A549 (cell line): Measurements from ENCODE around the gene ABL1. TPM values are rescaled to one million over a fixed set of nuclear protein-coding genes. Genes with fewer than 3 reads are reported as not detected.
A peak's percentile ranks its signal among the peaks of the same experiment; 100 is the strongest.

Experiments
- ATAC-seq, 2 experiments: fragments of 200-7000 bp in 1 of 2; fragments of >200 bp in 1 of 2; cut with Nextera tagmentation in 1 of 2; cut with Tn5 transposase in 1 of 2; 3 replicates each; pipeline versions ENCODE4 v1.8.0 to v1.9.1; 2018 to 2020; ENCODE audit warnings: mild to moderate bottlenecking in 1 of 2, moderate library complexity in 1 of 2
- CTCF ChIA-PET: fragments of 300-600 bp; sonication (Branson Sonifier 250); formaldehyde crosslinking; extraction: SDS; loops from one replicate; lab custom pipeline; 2021; ENCODE audit warnings: antibody characterized with exemption, inconsistent platforms; lab: Yijun Ruan, JAX
- POLR2A ChIA-PET: fragments of 350-600 bp; formaldehyde crosslinking; extraction: SDS; loops from one replicate; lab custom pipeline; 2021; ENCODE audit warnings: antibody characterized with exemption, inconsistent platforms; lab: Yijun Ruan, JAX
- DNase-seq, 2 experiments: peaks; one replicate each; pipeline versions ENCODE4 v3.0.0 to v3.0.0-alpha.2; 2011 to 2016; ENCODE audit warnings: low read depth in 1 of 2, low spot score in 1 of 2
- FAIRE-seq: peaks from 2 replicates; lab custom pipeline; 2011; peaks lifted over from hg19 to GRCh38; lab: Jason Lieb, UNC
- H3K27ac ChIP-seq, 2 experiments: fragments of >200 bp; sonication (Bioruptor Twin); formaldehyde crosslinking; 3 replicates each; pipeline ENCODE4 v1.5.1; 2016 to 2017
- H3K4me1 ChIP-seq: fragments of >200 bp; sonication (Bioruptor Twin); formaldehyde crosslinking; 3 replicates; pipeline ENCODE4 v1.6.1; 2016
- H3K4me2 ChIP-seq: fragments of >200 bp; sonication (Bioruptor Twin); formaldehyde crosslinking; 3 replicates; pipeline ENCODE4 v1.6.1; 2016
- H3K4me3 ChIP-seq: fragments of >200 bp; sonication (Bioruptor Twin); formaldehyde crosslinking; 3 replicates; pipeline ENCODE4 v1.5.1; 2016
- H3K9me3 ChIP-seq: fragments of >200 bp; sonication (Bioruptor Twin); formaldehyde crosslinking; 3 replicates; pipeline ENCODE4 v1.6.1; 2016
- ATOH8 ChIP-seq: fragments of 250-450 bp; sonication (Bioruptor Pico); IDR thresholded peaks from 2 replicates; pipeline ENCODE4 v1.5.0; 2020; ENCODE audit warnings: low read depth, mild to moderate bottlenecking, moderate library complexity
- BHLHE40 ChIP-seq: IDR thresholded peaks from 2 replicates; pipeline ENCODE4 v1.6.1; 2012; ENCODE audit warnings: low read depth, low read length, inconsistent platforms
- E2F6 ChIP-seq: IDR thresholded peaks from 2 replicates; pipeline ENCODE4 v1.6.1; 2012; ENCODE audit warnings: low read depth, borderline replicate concordance
- EHF ChIP-seq: fragments of 250-450 bp; sonication (Bioruptor Pico); IDR thresholded peaks from 2 replicates; pipeline ENCODE4 v1.5.0; 2020; ENCODE audit warnings: mild to moderate bottlenecking
- HDAC2 ChIP-seq: fragments of 200-600 bp; sonication (generic); IDR thresholded peaks from 2 replicates; pipeline ENCODE4 v1.6.1; 2016
- HMGXB4 ChIP-seq: fragments of 250-450 bp; sonication (Bioruptor Pico); IDR thresholded peaks from 2 replicates; pipeline ENCODE4 v1.5.0; 2021; ENCODE audit warnings: mild to moderate bottlenecking, moderate library complexity, borderline replicate concordance
- HOXA7 ChIP-seq: fragments of 250-450 bp; sonication (Bioruptor Pico); IDR thresholded peaks from 2 replicates; pipeline ENCODE4 v1.5.0; 2020; ENCODE audit warnings: mild to moderate bottlenecking, moderate library complexity
- JUNB ChIP-seq: fragments of >200 bp; sonication (Bioruptor Twin); formaldehyde crosslinking; IDR thresholded peaks from 2 replicates; pipeline ENCODE4 v1.6.1; 2016
- KDM1A ChIP-seq: fragments of 200-600 bp; sonication (generic); IDR thresholded peaks from 2 replicates; pipeline ENCODE4 v1.6.1; 2016; ENCODE audit warnings: low read depth, mild to moderate bottlenecking
- KDM5A ChIP-seq: fragments of 200-600 bp; sonication (generic); IDR thresholded peaks from 2 replicates; pipeline ENCODE4 v1.6.1; 2016; ENCODE audit warnings: antibody characterized with exemption, mild to moderate bottlenecking
- MAFK ChIP-seq: fragments of 450-650 bp; IDR thresholded peaks from 2 replicates; pipeline ENCODE4 v1.6.1; 2014; ENCODE audit not compliant: partially characterized antibody
- MAX ChIP-seq: IDR thresholded peaks from 2 replicates; pipeline ENCODE4 v1.6.1; 2012
- MAZ ChIP-seq: fragments of 150-350 bp; IDR thresholded peaks from 2 replicates; pipeline ENCODE4 v1.6.1; 2014; ENCODE audit warnings: antibody characterized with exemption, low read depth, low read length, borderline replicate concordance
- POLR2A ChIP-seq: IDR thresholded peaks from 2 replicates; pipeline ENCODE4 v1.6.1; 2012; ENCODE audit warnings: mild to moderate bottlenecking, low read length
- POLR2AphosphoS2 ChIP-seq: conservative IDR thresholded peaks from 2 replicates; pipeline ENCODE4 v1.6.1; 2012; ENCODE audit warnings: low read length, improper control_type of control experiment, inconsistent platforms
- RFX5 ChIP-seq: fragments of 450-650 bp; IDR thresholded peaks from 2 replicates; pipeline ENCODE4 v1.7.1; 2014; ENCODE audit warnings: antibody characterized with exemption, mild to moderate bottlenecking, moderate library complexity
- TP53 ChIP-seq: fragments of 250-450 bp; sonication (Bioruptor Pico); IDR thresholded peaks from 2 replicates; pipeline ENCODE4 v1.5.0; 2021; ENCODE audit warnings: mild to moderate bottlenecking, moderate library complexity
- ZFP36 ChIP-seq: fragments of 450-650 bp; IDR thresholded peaks from 2 replicates; pipeline ENCODE4 v1.6.1; 2014; ENCODE audit warnings: borderline replicate concordance; ENCODE audit not compliant: partially characterized antibody
- ZSCAN20 ChIP-seq: fragments of 250-450 bp; sonication (Bioruptor Pico); IDR thresholded peaks from 2 replicates; pipeline ENCODE4 v1.8.0; 2022; ENCODE audit warnings: mild to moderate bottlenecking, moderate library complexity
- WGBS: methylation state at CpG from one replicate; pipeline ENCODE4 v1.1.6; 2017; ENCODE audit errors: missing lambda C conversion rate; 5-methylcytosine and 5-hydroxymethylcytosine counted together
- polyA plus RNA-seq, 4 experiments: library from polyadenylated mRNA; depleted of rRNA in 3 of 4; stranded (reverse); fragments of >200 nt; fragmentation: RNase III in 1 of 4; extraction: RNeasy Plus Mini Kit Qiagen cat#74134 plus additional on column Dnase treatment in 1 of 4; gene quantifications; 2 replicates in 3 of 4; 3 replicates in 1 of 4; pipeline ENCODE4 v1.2.3, GENCODE V29; 2011 to 2017
- TF ChIP-seq, protein P1 (sequence below): fragments of 200-600 bp; sonication (generic); IDR thresholded peaks from 2 replicates; pipeline ENCODE4 v1.6.1; 2016; ENCODE audit warnings: antibody characterized with exemption, mild to moderate bottlenecking, moderate library complexity

Gene ABL1
- polyA plus RNA-seq, 2 of the 4 experiments (the other 2 are of a cell fraction): 26.5 to 32.4 TPM

DNA sequence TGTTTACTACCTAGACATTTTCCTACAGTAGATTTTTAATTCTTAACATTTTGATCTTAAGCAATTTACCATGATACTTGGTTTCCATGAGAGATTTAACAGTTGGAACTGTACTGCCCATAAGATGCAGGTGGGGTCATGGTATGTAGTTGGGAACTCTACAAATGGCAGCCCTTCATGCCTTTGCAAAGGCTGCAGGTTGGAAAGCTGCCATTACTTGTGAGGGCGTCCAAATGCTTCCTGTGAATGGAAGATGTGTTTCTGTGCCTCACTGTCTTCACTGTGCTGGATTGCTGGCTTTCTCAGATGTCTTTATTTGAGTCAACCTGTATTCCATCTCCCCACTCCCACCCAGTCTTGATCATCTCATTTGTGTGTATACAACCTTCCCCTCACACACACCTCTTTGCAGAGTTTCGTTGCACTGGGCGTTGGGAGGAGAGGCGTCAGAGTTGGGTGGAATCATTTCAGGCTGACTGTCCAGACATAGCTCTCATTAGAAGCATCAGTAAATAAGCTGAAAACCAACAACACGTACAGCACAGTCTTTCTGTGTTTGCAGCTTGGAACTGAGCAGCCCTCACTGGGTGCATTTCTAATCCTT, 14.8 kb upstream of the ABL1 start:
- H3K4me2 ChIP-seq: no peak overlapping the region
- DNase-seq (no peak), ATAC-seq (no peak), FAIRE-seq (no peak)
- TF ChIP-seq BHLHE40 (no peak), POLR2AphosphoS2 (no peak), JUNB (no peak), KDM1A (no peak), MAFK (no peak), ZSCAN20 (CRISPR knock-in tag) (no peak), RFX5 (no peak), E2F6 (no peak), HMGXB4 (CRISPR knock-in tag) (no peak), ZFP36 (no peak), KDM5A (no peak), EHF (CRISPR knock-in tag) (no peak), POLR2A (no peak), TP53 (CRISPR knock-in tag) (no peak), MAX (no peak), MAZ (no peak), ATOH8 (CRISPR knock-in tag) (no peak), HDAC2 (no peak)
- TF ChIP-seq, protein P1, sequence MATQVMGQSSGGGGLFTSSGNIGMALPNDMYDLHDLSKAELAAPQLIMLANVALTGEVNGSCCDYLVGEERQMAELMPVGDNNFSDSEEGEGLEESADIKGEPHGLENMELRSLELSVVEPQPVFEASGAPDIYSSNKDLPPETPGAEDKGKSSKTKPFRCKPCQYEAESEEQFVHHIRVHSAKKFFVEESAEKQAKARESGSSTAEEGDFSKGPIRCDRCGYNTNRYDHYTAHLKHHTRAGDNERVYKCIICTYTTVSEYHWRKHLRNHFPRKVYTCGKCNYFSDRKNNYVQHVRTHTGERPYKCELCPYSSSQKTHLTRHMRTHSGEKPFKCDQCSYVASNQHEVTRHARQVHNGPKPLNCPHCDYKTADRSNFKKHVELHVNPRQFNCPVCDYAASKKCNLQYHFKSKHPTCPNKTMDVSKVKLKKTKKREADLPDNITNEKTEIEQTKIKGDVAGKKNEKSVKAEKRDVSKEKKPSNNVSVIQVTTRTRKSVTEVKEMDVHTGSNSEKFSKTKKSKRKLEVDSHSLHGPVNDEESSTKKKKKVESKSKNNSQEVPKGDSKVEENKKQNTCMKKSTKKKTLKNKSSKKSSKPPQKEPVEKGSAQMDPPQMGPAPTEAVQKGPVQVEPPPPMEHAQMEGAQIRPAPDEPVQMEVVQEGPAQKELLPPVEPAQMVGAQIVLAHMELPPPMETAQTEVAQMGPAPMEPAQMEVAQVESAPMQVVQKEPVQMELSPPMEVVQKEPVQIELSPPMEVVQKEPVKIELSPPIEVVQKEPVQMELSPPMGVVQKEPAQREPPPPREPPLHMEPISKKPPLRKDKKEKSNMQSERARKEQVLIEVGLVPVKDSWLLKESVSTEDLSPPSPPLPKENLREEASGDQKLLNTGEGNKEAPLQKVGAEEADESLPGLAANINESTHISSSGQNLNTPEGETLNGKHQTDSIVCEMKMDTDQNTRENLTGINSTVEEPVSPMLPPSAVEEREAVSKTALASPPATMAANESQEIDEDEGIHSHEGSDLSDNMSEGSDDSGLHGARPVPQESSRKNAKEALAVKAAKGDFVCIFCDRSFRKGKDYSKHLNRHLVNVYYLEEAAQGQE: no peak
- H3K4me1 ChIP-seq: peaks cover 12% of the 10 kb centered on the region
- POLR2A ChIA-PET: no interaction called here
- CTCF ChIA-PET: interaction anchor here (1.1 kb wide), 1 partner anchor 46 kb away, joined by 3 read pairs; no protein-coding TSS in a partner anchor
- no peak overlapping the region for H3K4me3 ChIP-seq
- no peak overlapping the region for H3K27ac ChIP-seq
- H3K9me3 ChIP-seq: no peaks in the 10 kb centered on the region
- 80% methylated on average over 5 of the region's 5 CpGs for WGBS

DNA sequence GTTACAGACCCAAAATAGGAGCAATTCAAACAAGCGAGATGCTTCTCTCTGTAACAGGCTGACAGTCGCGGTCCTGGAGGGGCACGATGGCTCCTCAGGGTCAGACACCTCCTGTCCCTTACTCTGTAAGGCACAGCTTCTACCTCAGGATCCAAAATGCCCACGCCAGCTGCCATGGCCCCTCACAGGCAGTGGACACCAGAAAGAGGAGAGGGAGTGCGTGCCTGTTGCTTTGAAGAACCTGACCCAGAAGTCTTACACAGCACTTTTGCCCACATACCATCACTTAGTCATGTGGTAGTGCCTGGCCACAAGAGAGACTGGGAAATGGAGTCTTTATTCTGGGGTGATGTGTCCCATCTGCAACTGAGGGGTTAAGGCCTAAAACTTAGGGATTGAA, 11.6 kb upstream of the ABL1 start:
- ATAC-seq: peak in 1 of 2 experiments; percentile 25; a peak in 2 of 6 replicates
- FAIRE-seq: no peak
- H3K4me2 ChIP-seq: no peak overlapping the region
- H3K4me1 ChIP-seq: peaks cover 24% of the 10 kb centered on the region
- ChIA-PET POLR2A (interaction anchor here (1.2 kb wide), 1 partner anchor 11 kb away, joined by 3 read pairs; no protein-coding TSS in a partner anchor), CTCF (interaction anchor here (0.6 to 1.6 kb wide), 3 partner anchors 28 to 114 kb away, joined by 3 read pairs; no protein-coding TSS in a partner anchor)
- 89% methylated on average over 6 of the region's 6 CpGs for WGBS
- peak overlapping the region in 1 of 2 experiments; percentile 42; a peak in 1 of 6 replicates for H3K27ac ChIP-seq
- H3K4me3 ChIP-seq: no peak overlapping the region
- H3K9me3 ChIP-seq: 0 out of 3 replicates have a peak, but pooled peaks cover 3% of the 10 kb centered on the region
- DNase-seq: no peak
- TF ChIP-seq MAFK: peak; percentile 50
- no peak for TF ChIP-seq HOXA7
